Neuronal stem cell (in vitro differentiated cells): Measurements from ENCODE around the gene MCTP1.

Experiments used
- DNase-seq: peaks from one replicate; pipeline ENCODE4 v3.0.0-alpha.2; 2013; ENCODE audit warnings: low spot score
- H2AFZ ChIP-seq: one replicate; pipeline ENCODE4 v1.6.1; 2013; ENCODE audit warnings: mild to moderate bottlenecking, low read length, inconsistent platforms
- H2AK5ac ChIP-seq: 2 replicates; pipeline ENCODE4 v1.6.1; 2013; ENCODE audit warnings: low read depth, mild to moderate bottlenecking, inconsistent platforms, low read length, moderate library complexity, mixed read lengths
- H2BK120ac ChIP-seq: 2 replicates; pipeline ENCODE4 v1.6.1; 2013; ENCODE audit warnings: low read depth, mild to moderate bottlenecking, inconsistent platforms, low read length, moderate library complexity, mixed read lengths
- H2BK12ac ChIP-seq: one replicate; pipeline ENCODE4 v1.6.1; 2013; ENCODE audit warnings: low read length, inconsistent platforms
- H2BK15ac ChIP-seq: 2 replicates; pipeline ENCODE4 v1.6.1; 2013; ENCODE audit warnings: mild to moderate bottlenecking, low read length, inconsistent platforms, mixed read lengths
- H2BK5ac ChIP-seq: one replicate; pipeline ENCODE4 v1.6.1; 2013; ENCODE audit warnings: inconsistent platforms, mild to moderate bottlenecking, low read length, moderate library complexity
- H3K14ac ChIP-seq: one replicate; pipeline ENCODE4 v1.6.1; 2013; ENCODE audit warnings: low read length, inconsistent platforms
- H3K18ac ChIP-seq: 2 replicates; pipeline ENCODE4 v1.6.1; 2013; ENCODE audit warnings: low read length, inconsistent platforms
- H3K23ac ChIP-seq: 2 replicates; pipeline ENCODE4 v1.6.1; 2013; ENCODE audit warnings: low read depth, mild to moderate bottlenecking, mixed read lengths, low read length, inconsistent platforms; ENCODE audit not compliant: poor library complexity
- H3K27ac ChIP-seq: replicated peaks from 3 replicates; pipeline ENCODE4 v1.5.1; 2013; ENCODE audit warnings: low read length, inconsistent platforms
- H3K27me3 ChIP-seq, 3 experiments: 2 replicates each; pipeline ENCODE4 v1.6.1; 2013; ENCODE audit warnings: low read length in 3 of 3, mild to moderate bottlenecking in 2 of 3, inconsistent platforms in 1 of 3, low read depth in 1 of 3, mixed read lengths in 1 of 3, moderate library complexity in 1 of 3; ENCODE audit not compliant: control insufficient read depth in 3 of 3, insufficient read depth in 3 of 3
- H3K36me3 ChIP-seq, 2 donors: replicated peaks in 1 of 2; 2 replicates each; pipeline ENCODE4 v1.6.1; 2013; ENCODE audit warnings: low read length in 2 of 2; ENCODE audit not compliant: control insufficient read depth in 2 of 2, insufficient read depth in 2 of 2
- H3K4ac ChIP-seq: 2 replicates; pipeline ENCODE4 v1.6.1; 2013; ENCODE audit warnings: inconsistent platforms, mild to moderate bottlenecking, low read length, moderate library complexity
- H3K4me1 ChIP-seq, 2 donors: 1 replicate in 1 of 2; 2 replicates in 1 of 2; pipeline ENCODE4 v1.6.1; 2013; ENCODE audit warnings: low read length in 2 of 2, low read depth in 1 of 2; ENCODE audit not compliant: control insufficient read depth in 2 of 2, insufficient read depth in 1 of 2
- H3K4me2 ChIP-seq: one replicate; pipeline ENCODE4 v1.6.1; 2013; ENCODE audit warnings: mild to moderate bottlenecking, low read length, inconsistent platforms; ENCODE audit not compliant: insufficient read depth, poor library complexity, severe bottlenecking
- H3K4me3 ChIP-seq, 2 donors: 2 replicates each; pipeline ENCODE4 v1.5.1; 2013; ENCODE audit warnings: low read length in 2 of 2, mild to moderate bottlenecking in 2 of 2, inconsistent platforms in 1 of 2, moderate library complexity in 1 of 2
- H3K79me1 ChIP-seq: one replicate; pipeline ENCODE4 v1.6.1; 2013; ENCODE audit warnings: low read depth, mild to moderate bottlenecking, inconsistent platforms, low read length, moderate library complexity
- H3K9ac ChIP-seq: one replicate; pipeline ENCODE4 v1.6.1; 2013; ENCODE audit warnings: mild to moderate bottlenecking, low read depth, low read length, inconsistent platforms; ENCODE audit not compliant: poor library complexity
- H3K9me3 ChIP-seq, 2 donors: replicated peaks in 1 of 2; 2 replicates each; pipeline versions ENCODE3 to v1.6.1; 2013; ENCODE audit warnings: low read length in 2 of 2, mild to moderate bottlenecking in 2 of 2, inconsistent platforms in 1 of 2, low read depth in 1 of 2, mixed read lengths in 1 of 2, moderate library complexity in 1 of 2; ENCODE audit not compliant: control insufficient read depth in 2 of 2, insufficient read depth in 1 of 2
- H4K8ac ChIP-seq: one replicate; pipeline ENCODE4 v1.6.1; 2013; ENCODE audit warnings: low read depth, mild to moderate bottlenecking, inconsistent platforms, low read length, moderate library complexity
- H4K91ac ChIP-seq: one replicate; pipeline ENCODE4 v1.6.1; 2013; ENCODE audit warnings: low read length, low read depth, mild to moderate bottlenecking, inconsistent platforms; ENCODE audit not compliant: poor library complexity
- WGBS, 2 donors: extraction: QIAGEN DNeasy Blood & Tissue Kit; methylation state at CpG; one replicate each; pipeline ENCODE4 v1.1.7; 2013; ENCODE audit warnings: missing lambda C conversion rate in 2 of 2, mixed read lengths in 1 of 2; ENCODE audit not compliant: insufficient read length in 2 of 2, insufficient replicate concordance in 1 of 2; ENCODE audit errors: extremely low coverage in 2 of 2; 5-methylcytosine and 5-hydroxymethylcytosine counted together

MCTP1 gene

DNA sequence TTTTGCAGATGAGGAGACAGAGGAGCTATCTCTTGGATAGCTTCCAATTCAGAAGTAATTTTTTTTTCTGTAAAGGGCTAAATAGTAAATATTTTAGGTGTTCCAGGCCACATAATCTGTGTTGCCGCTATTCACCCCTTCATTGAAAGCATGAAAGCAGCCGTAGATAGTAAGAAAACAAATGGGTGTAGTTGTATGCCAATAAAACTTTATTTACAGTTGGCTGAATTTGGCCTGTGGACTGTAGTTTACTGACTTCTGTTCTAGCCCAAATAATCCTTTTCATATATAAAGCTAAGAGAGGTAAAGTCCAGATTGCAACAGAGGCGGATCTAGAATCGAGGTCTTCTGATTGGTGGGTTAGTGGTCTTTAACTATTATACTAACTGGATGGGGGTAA, 537.5 kb downstream of the MCTP1 start:
- H2BK120ac ChIP-seq, result no peak overlapping the region
- H3K36me3 ChIP-seq, result no peaks in the 10 kb centered on the region
- H3K9me3 ChIP-seq, result no peaks in the 10 kb centered on the region
- no peak overlapping the region for H3K9ac ChIP-seq
- no peak overlapping the region for H3K23ac ChIP-seq
- DNase-seq, result no peak
- H3K14ac ChIP-seq, result no peak overlapping the region
- H3K27ac ChIP-seq, result no peak overlapping the region
- no peak overlapping the region for H2BK15ac ChIP-seq
- H3K4me1 ChIP-seq, result peaks cover 3 to 15% of the 10 kb centered on the region in 2 donors
- H2BK5ac ChIP-seq, result no peak overlapping the region
- no peak overlapping the region for H2AFZ ChIP-seq
- H4K8ac ChIP-seq, result no peak overlapping the region
- no peak overlapping the region for H2AK5ac ChIP-seq
- no peak overlapping the region for H3K4me2 ChIP-seq
- no peak overlapping the region for H3K4me3 ChIP-seq
- no peak overlapping the region for H3K18ac ChIP-seq
- H3K4ac ChIP-seq, result no peak overlapping the region
- no peaks in the 10 kb centered on the region for H3K79me1 ChIP-seq
- no peak overlapping the region for H2BK12ac ChIP-seq
- no peaks in the 10 kb centered on the region for H3K27me3 ChIP-seq
- WGBS, 2 donors, result no CpG with 5 or more reads among the region's 4 CpGs
- H4K91ac ChIP-seq, result no peak overlapping the region

DNA sequence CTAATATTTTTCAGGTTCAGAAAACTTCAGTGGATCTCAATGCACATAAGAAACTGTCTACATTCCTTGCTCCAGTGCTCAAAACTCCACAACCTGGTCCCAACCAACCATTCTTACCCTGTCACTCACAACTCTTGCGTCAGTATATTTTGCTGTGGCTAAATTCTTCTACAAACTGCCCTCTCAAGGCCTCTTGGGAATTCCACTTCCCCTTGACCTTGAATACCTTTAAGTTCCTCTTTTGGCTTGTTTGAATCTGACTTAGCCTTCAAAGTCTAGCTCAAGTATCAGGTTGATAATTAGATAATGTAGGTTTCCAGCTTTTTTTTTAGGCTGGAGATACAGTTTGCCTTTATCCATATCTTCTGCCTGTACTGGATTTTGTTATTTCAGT, 538.2 kb downstream of the MCTP1 start:
- Histone ChIP-seq H3K79me1 (no peaks in the 10 kb centered on the region), H2BK15ac (no peak overlapping the region), H3K4me2 (no peak overlapping the region), H2BK12ac (no peak overlapping the region), H4K91ac (no peak overlapping the region), H3K4me3 (no peak overlapping the region), H2BK5ac (no peak overlapping the region), H4K8ac (no peak overlapping the region), H3K4me1 (peaks cover 3 to 15% of the 10 kb centered on the region in 2 donors), H2AFZ (no peak overlapping the region), H3K14ac (no peak overlapping the region), H2AK5ac (no peak overlapping the region), H3K36me3 (no peaks in the 10 kb centered on the region), H3K23ac (no peak overlapping the region), H3K9ac (no peak overlapping the region), H3K27me3 (no peaks in the 10 kb centered on the region), H3K9me3 (no peaks in the 10 kb centered on the region), H2BK120ac (no peak overlapping the region), H3K4ac (no peak overlapping the region), H3K27ac (no peak overlapping the region), H3K18ac (no peak overlapping the region)
- no CpG with 5 or more reads among the region's 1 CpG for WGBS, 2 donors
- no peak for DNase-seq

DNA sequence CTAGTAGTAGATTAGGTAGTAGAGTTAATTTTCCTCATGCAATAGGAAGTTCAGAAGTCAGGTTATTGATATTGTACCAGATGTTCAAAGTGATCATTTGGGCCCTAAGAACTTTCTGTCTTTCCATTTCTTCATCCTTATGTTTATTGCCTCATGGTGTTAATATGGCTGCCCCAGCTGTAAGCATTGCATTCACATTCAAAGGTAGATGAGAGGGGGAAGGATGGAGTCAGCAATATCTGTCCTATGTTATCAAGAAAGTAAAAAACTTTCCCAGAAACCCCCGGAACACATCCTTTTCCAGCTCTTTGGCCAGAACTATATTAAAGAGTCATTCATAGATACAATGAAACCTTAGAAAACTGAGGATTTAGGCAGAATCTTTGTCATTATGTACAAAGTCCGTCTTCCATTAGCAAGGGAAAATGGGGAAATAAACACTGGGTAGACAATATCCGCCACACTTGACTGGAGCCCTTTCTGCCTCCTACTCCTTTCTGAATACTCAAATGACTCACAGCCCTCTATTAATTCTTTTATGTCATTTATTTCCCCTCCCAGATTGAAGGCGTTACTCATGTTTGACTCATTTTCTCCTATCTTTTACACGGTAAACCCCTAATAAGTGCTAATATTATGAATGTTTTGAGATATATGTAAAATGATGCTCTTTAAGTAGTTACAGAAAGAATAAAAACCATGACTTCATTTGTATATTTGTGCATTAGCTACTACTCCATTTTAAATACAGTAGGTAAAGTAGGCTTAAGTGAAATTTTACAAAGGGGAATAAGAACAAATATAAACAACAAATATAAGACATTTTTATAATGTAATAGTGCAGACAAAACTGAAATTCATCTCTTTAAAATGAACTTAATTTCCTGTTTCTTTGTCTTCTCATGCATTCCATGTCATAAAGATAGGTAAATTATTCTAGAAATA, 538.8 kb downstream of the MCTP1 start:
- no peak overlapping the region for H2BK12ac ChIP-seq
- no peak overlapping the region for H3K4ac ChIP-seq
- H4K8ac ChIP-seq, result no peak overlapping the region
- H3K27me3 ChIP-seq, result no peaks in the 10 kb centered on the region
- H3K4me3 ChIP-seq, result no peak overlapping the region
- no peak overlapping the region for H3K14ac ChIP-seq
- H3K4me1 ChIP-seq, result peaks cover 0 to 10% of the 10 kb centered on the region in 2 donors
- DNase-seq, result no peak
- H2BK5ac ChIP-seq, result no peak overlapping the region
- H3K79me1 ChIP-seq, result no peaks in the 10 kb centered on the region
- no peak overlapping the region for H2AFZ ChIP-seq
- H2AK5ac ChIP-seq, result no peak overlapping the region
- no peak overlapping the region for H3K27ac ChIP-seq
- no peak overlapping the region for H3K4me2 ChIP-seq
- H3K23ac ChIP-seq, result no peak overlapping the region
- no peak overlapping the region for H3K9ac ChIP-seq
- H2BK15ac ChIP-seq, result no peak overlapping the region
- H3K18ac ChIP-seq, result no peak overlapping the region
- no peak overlapping the region for H2BK120ac ChIP-seq
- no CpG with 5 or more reads among the region's 5 CpGs for WGBS, 2 donors
- H4K91ac ChIP-seq, result no peak overlapping the region
- H3K9me3 ChIP-seq, result no peaks in the 10 kb centered on the region
- H3K36me3 ChIP-seq, result no peaks in the 10 kb centered on the region

DNA sequence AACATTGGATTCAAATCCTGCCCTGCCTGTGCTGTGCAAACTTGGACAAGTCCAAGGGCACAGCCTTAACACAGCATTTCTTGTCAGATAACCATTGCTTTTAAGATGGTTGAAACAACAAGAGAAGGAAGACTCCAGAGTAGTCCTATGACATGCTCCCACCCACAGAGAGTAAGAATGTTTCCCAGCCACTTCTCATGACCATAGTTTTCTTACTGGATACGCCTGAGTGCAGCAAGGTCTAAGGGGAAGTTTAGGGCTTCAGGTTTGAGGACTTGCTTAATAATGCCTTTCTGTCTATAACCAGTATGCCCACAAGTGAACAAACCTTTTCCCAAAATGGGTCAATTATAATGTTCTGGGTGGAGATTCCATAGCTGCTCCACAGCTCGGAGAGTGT, 540.0 kb downstream of the MCTP1 start:
- Histone ChIP-seq H3K4me2 (no peak overlapping the region), H2BK120ac (no peak overlapping the region), H3K4me3 (no peak overlapping the region), H3K14ac (no peak overlapping the region), H2BK15ac (no peak overlapping the region), H4K8ac (no peak overlapping the region), H3K27ac (no peak overlapping the region), H3K27me3 (no peaks in the 10 kb centered on the region), H3K18ac (no peak overlapping the region), H3K9ac (no peak overlapping the region), H2BK5ac (no peak overlapping the region), H3K36me3 (no peaks in the 10 kb centered on the region), H2AK5ac (no peak overlapping the region), H2AFZ (no peak overlapping the region), H3K4ac (no peak overlapping the region), H2BK12ac (no peak overlapping the region), H3K79me1 (no peaks in the 10 kb centered on the region), H3K4me1 (peaks cover 0 to 6% of the 10 kb centered on the region in 2 donors), H3K9me3 (no peaks in the 10 kb centered on the region), H3K23ac (no peak overlapping the region), H4K91ac (no peak overlapping the region)
- no peak for DNase-seq
- no CpG with 5 or more reads among the region's 2 CpGs for WGBS, 2 donors
